GM12892 (cell line): Measurements from ENCODE around the gene CNGB1.

Source experiments
- POLR2A ChIP-seq: IDR thresholded peaks from 2 replicates; pipeline ENCODE4 v1.6.1; 2011; ENCODE audit warnings: low read depth, low read length, control low read depth
- POLR2AphosphoS5 ChIP-seq: IDR thresholded peaks from 2 replicates; pipeline ENCODE4 v1.6.1; 2011; ENCODE audit warnings: low read depth, low read length, control low read depth
- TAF1 ChIP-seq: IDR thresholded peaks from 2 replicates; pipeline ENCODE4 v1.6.1; 2011; ENCODE audit warnings: low read depth, mild to moderate bottlenecking, control low read depth, low read length, borderline replicate concordance

DNA sequence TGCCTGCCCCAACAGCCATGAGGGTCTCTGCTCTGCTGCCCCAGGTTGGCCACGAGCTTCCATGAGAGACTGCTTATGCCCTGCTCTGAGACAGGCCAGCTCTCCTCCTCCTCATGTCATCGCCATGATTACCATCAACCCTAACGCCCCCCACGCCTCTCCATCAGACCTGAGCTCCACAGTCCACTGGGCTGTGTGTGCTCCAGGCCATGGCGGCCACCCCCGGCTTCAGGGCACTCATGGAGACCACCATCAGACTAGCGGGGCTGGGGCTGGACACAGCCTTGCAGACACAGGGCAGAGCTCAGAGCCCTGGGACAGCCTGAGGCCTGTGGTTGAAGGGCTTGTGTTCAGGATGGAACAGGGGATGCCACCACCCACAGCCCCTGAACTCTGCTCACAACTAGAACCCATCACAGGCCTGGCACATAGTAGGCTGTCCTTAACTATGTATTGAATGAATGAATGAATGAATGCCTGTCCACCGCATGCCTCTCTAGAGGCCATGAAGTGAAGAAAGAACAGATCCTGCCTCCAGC is 14.6 kb downstream of the CNGB1 start:
- TF ChIP-seq POLR2A (no peak), POLR2AphosphoS5 (no peak), TAF1 (no peak)
